22Rv1 (cell line): ENCODE data around the gene GRM7.

ENCODE experiments used
- H3K27ac ChIP-seq: fragments of 450-650 bp; 2 replicates; pipeline ENCODE4 v1.5.1; 2017
- CTCF ChIP-seq: fragments of 450-650 bp; IDR thresholded peaks from 2 replicates; pipeline ENCODE4 v1.5.1; 2017; ENCODE audit warnings: mild to moderate bottlenecking
- ZFX ChIP-seq: fragments of 450-650 bp; IDR thresholded peaks from 2 replicates; pipeline ENCODE4 v1.6.1; 2017; ENCODE audit warnings: antibody characterized with exemption, borderline replicate concordance

Gene GRM7

GRCh38 chr3:7249493-7250076 lies 388.7 kb downstream of the GRM7 start:
- TF ChIP-seq ZFX (no peak), CTCF (no peak)
- H3K27ac ChIP-seq: no peak overlapping the region

- no peak for TF ChIP-seq CTCF
- TF ChIP-seq ZFX: no peak
- no peak overlapping the region for H3K27ac ChIP-seq
Measured at GRCh38 chr3:7254251-7254650, 393.3 kb downstream of the GRM7 start.

- H3K27ac ChIP-seq: no peak overlapping the region
- TF ChIP-seq CTCF (no peak), ZFX (no peak)
Measured at GRCh38 chr3:7260975-7261374, 400.1 kb downstream of the GRM7 start.

- TF ChIP-seq ZFX (no peak), CTCF (no peak)
Measured at GRCh38 chr3:7263347-7264195, 402.7 kb downstream of the GRM7 start.

GRCh38 chr3:7264196-7264526 lies 403.2 kb downstream of the GRM7 start:
- TF ChIP-seq ZFX (no peak), CTCF (no peak)
- H3K27ac ChIP-seq: no peak overlapping the region

More at GRCh38 chr3:7263347-7264195, 402.7 kb downstream of the GRM7 start:
- H3K27ac ChIP-seq: no peak overlapping the region

GRCh38 chr3:7265736-7266135 lies 404.8 kb downstream of the GRM7 start:
- no peak overlapping the region for H3K27ac ChIP-seq
- no peak for TF ChIP-seq CTCF
- no peak for TF ChIP-seq ZFX

GRCh38 chr3:7266551-7266950 lies 405.6 kb downstream of the GRM7 start:
- H3K27ac ChIP-seq: no peak overlapping the region
- TF ChIP-seq ZFX: no peak
